WTC11 (cell line): ENCODE data around the gene MIP. TPM values are rescaled to one million over a fixed set of nuclear protein-coding genes. Genes with fewer than 3 reads are reported as not detected.

Experiments
- ATAC-seq: fragments of 200-7000 bp; cut with Tn5 transposase; 2 replicates; pipeline ENCODE4 v1.10.0; 2021; ENCODE audit warnings: mild to moderate bottlenecking, moderate library complexity
- CTCF ChIA-PET: fragments of 300-600 bp; sonication (Branson Sonifier 250); formaldehyde crosslinking; loops from one replicate; lab custom pipeline; 2021; ENCODE audit warnings: antibody characterized with exemption; lab: Charles Lee
- POLR2A ChIA-PET: fragments of 350-600 bp; sonication (Branson Sonifier 250); formaldehyde crosslinking; loops from one replicate; lab custom pipeline; 2021; ENCODE audit warnings: antibody characterized with exemption; lab: Charles Lee
- DNase-seq: peaks from one replicate; pipeline ENCODE4 v3.0.0; 2021; ENCODE audit warnings: low spot score
- H3K27ac Mint-ChIP-seq: 2 replicates; pipeline ENCODE4 v1.8.0; 2021; ENCODE audit warnings: mixed read lengths
- H3K27me3 Mint-ChIP-seq: 2 replicates; pipeline ENCODE4 v1.8.0; 2021; ENCODE audit warnings: low read depth, mild to moderate bottlenecking, moderate library complexity, mixed read lengths
- H3K36me3 Mint-ChIP-seq: 2 replicates; pipeline ENCODE4 v1.8.0; 2021; ENCODE audit warnings: mixed read lengths
- H3K4me1 Mint-ChIP-seq: 2 replicates; pipeline ENCODE4 v1.8.0; 2022; ENCODE audit warnings: mixed read lengths
- H3K4me3 Mint-ChIP-seq: 2 replicates; pipeline ENCODE4 v1.8.0; 2021; ENCODE audit warnings: mild to moderate bottlenecking, moderate library complexity, mixed read lengths
- H3K9me3 Mint-ChIP-seq: 2 replicates; pipeline ENCODE4 v1.8.0; 2021; ENCODE audit warnings: mixed read lengths
- JUN ChIP-seq: sonication (generic); formaldehyde crosslinking; IDR thresholded peaks from 2 replicates; pipeline ENCODE4 v1.8.0; 2023; ENCODE audit warnings: mild to moderate bottlenecking, missing genetic modification reagents
- KAT7 ChIP-seq: sonication (generic); formaldehyde crosslinking; IDR thresholded peaks from 2 replicates; pipeline ENCODE4 v1.8.1; 2023; ENCODE audit warnings: missing genetic modification reagents, mild to moderate bottlenecking, borderline replicate concordance
- NFATC4 ChIP-seq: fragments of 250-450 bp; sonication (Bioruptor Pico); IDR thresholded peaks from 2 replicates; pipeline ENCODE4 v1.9.0; 2021; ENCODE audit warnings: mild to moderate bottlenecking
- NFYB ChIP-seq: sonication (generic); formaldehyde crosslinking; conservative IDR thresholded peaks from 2 replicates; pipeline ENCODE4 v1.8.0; 2022; ENCODE audit warnings: low read depth, missing genetic modification reagents
- NR1H2 ChIP-seq: sonication (generic); formaldehyde crosslinking; IDR thresholded peaks from 2 replicates; pipeline ENCODE4 v1.9.0; 2021; ENCODE audit warnings: mild to moderate bottlenecking, moderate library complexity, missing genetic modification reagents
- NR3C1 ChIP-seq: sonication (generic); formaldehyde crosslinking; conservative IDR thresholded peaks from 2 replicates; pipeline ENCODE4 v1.8.1; 2023; ENCODE audit warnings: low read depth, mild to moderate bottlenecking, missing genetic modification reagents
- RELA ChIP-seq: sonication (generic); formaldehyde crosslinking; IDR thresholded peaks from 2 replicates; pipeline ENCODE4 v1.8.1; 2022; ENCODE audit warnings: missing genetic modification reagents, mild to moderate bottlenecking, borderline replicate concordance
- RORB ChIP-seq: fragments of 250-450 bp; sonication (Bioruptor Pico); IDR thresholded peaks from 2 replicates; pipeline ENCODE4 v1.9.0; 2021; ENCODE audit warnings: mild to moderate bottlenecking
- TCF7 ChIP-seq: sonication (generic); formaldehyde crosslinking; IDR thresholded peaks from 2 replicates; pipeline ENCODE4 v1.8.0; 2022; ENCODE audit warnings: mild to moderate bottlenecking, low read depth, missing genetic modification reagents, moderate library complexity
- TEAD1 ChIP-seq: sonication (generic); formaldehyde crosslinking; IDR thresholded peaks from 2 replicates; pipeline ENCODE4 v1.8.0; 2022; ENCODE audit warnings: mild to moderate bottlenecking, missing genetic modification reagents
- ZNF138 ChIP-seq: sonication (generic); formaldehyde crosslinking; conservative IDR thresholded peaks from 2 replicates; pipeline ENCODE4 v1.8.1; 2022; ENCODE audit warnings: mild to moderate bottlenecking, moderate library complexity, missing genetic modification reagents
- total RNA-seq: library from RNA; stranded (reverse); gene quantifications from 3 replicates; pipeline ENCODE4 v1.2.3, GENCODE V29; 2021
- TF ChIP-seq, protein P1 (sequence below): sonication (generic); formaldehyde crosslinking; IDR thresholded peaks from 2 replicates; pipeline ENCODE4 v1.8.1; 2023; ENCODE audit warnings: mild to moderate bottlenecking, missing genetic modification reagents, borderline replicate concordance
- TF ChIP-seq, protein P2 (sequence below): fragments of 250-450 bp; sonication (Bioruptor Pico); IDR thresholded peaks from 2 replicates; pipeline ENCODE4 v1.9.0; 2021; ENCODE audit warnings: mild to moderate bottlenecking, borderline replicate concordance
- TF ChIP-seq, protein P3 (sequence below): sonication (generic); formaldehyde crosslinking; IDR thresholded peaks from 2 replicates; pipeline ENCODE4 v1.8.1; 2023; ENCODE audit warnings: mild to moderate bottlenecking, moderate library complexity, missing genetic modification reagents
- TF ChIP-seq, protein P4 (sequence below): fragments of 200-600 bp; IDR thresholded peaks from 2 replicates; pipeline ENCODE4 v1.8.0; 2022; ENCODE audit warnings: antibody characterized with exemption
- TF ChIP-seq, protein P5 (sequence below): sonication (generic); formaldehyde crosslinking; IDR thresholded peaks from 2 replicates; pipeline ENCODE4 v1.8.0; 2022; ENCODE audit warnings: missing genetic modification reagents
- TF ChIP-seq, protein P6 (sequence below): sonication (generic); formaldehyde crosslinking; conservative IDR thresholded peaks from 2 replicates; pipeline ENCODE4 v1.8.1; 2023; ENCODE audit warnings: mild to moderate bottlenecking, low read depth, missing genetic modification reagents, moderate library complexity
- TF ChIP-seq, protein P7 (sequence below): sonication (generic); formaldehyde crosslinking; conservative IDR thresholded peaks from 2 replicates; pipeline ENCODE4 v1.8.1; 2022; ENCODE audit warnings: mild to moderate bottlenecking, missing genetic modification reagents

MIP gene
- total RNA-seq, 1 experiment from 2014 or later = not detected

DNA sequence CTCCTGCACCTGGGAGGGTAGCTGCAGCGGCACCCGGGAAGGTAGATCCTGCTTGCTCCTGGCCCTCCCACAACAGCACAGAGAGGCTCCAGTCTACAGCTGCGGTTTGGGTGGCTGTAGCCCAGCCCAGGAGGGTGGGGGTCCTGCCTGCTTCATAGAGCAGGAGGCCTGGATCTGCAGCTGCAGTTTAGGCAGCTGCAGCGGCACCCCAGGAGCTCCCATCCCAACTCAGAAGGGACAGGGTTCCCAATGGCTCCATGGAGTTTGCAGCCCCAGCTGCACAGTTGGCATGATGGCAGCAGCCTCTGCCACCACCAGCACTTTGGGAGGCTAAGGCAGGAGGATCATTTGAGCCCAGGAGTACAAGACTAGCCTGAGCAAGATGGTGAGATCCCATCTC is 43.7 kb downstream of the MIP start:
- Mint-ChIP-seq H3K27ac (no peak overlapping the region), H3K4me3 (no peak overlapping the region), H3K36me3 (no peaks in the 10 kb centered on the region), H3K4me1 (no peaks in the 10 kb centered on the region), H3K27me3 (no peaks in the 10 kb centered on the region), H3K9me3 (no peaks in the 10 kb centered on the region)
- ChIA-PET CTCF (interaction anchor here (4.5 kb wide), 1 partner anchor 53 kb away, joined by 15 read pairs; no protein-coding TSS in a partner anchor), POLR2A (interaction anchor here (0.6 kb wide), 1 partner anchor 163 kb away, joined by 3 read pairs; no protein-coding TSS in a partner anchor)
- ATAC-seq = no peak
- no peak for DNase-seq
- TF ChIP-seq, protein P1, sequence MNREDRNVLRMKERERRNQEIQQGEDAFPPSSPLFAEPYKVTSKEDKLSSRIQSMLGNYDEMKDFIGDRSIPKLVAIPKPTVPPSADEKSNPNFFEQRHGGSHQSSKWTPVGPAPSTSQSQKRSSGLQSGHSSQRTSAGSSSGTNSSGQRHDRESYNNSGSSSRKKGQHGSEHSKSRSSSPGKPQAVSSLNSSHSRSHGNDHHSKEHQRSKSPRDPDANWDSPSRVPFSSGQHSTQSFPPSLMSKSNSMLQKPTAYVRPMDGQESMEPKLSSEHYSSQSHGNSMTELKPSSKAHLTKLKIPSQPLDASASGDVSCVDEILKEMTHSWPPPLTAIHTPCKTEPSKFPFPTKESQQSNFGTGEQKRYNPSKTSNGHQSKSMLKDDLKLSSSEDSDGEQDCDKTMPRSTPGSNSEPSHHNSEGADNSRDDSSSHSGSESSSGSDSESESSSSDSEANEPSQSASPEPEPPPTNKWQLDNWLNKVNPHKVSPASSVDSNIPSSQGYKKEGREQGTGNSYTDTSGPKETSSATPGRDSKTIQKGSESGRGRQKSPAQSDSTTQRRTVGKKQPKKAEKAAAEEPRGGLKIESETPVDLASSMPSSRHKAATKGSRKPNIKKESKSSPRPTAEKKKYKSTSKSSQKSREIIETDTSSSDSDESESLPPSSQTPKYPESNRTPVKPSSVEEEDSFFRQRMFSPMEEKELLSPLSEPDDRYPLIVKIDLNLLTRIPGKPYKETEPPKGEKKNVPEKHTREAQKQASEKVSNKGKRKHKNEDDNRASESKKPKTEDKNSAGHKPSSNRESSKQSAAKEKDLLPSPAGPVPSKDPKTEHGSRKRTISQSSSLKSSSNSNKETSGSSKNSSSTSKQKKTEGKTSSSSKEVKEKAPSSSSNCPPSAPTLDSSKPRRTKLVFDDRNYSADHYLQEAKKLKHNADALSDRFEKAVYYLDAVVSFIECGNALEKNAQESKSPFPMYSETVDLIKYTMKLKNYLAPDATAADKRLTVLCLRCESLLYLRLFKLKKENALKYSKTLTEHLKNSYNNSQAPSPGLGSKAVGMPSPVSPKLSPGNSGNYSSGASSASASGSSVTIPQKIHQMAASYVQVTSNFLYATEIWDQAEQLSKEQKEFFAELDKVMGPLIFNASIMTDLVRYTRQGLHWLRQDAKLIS (CRISPR knock-in tag) = no peak
- TF ChIP-seq, protein P2, sequence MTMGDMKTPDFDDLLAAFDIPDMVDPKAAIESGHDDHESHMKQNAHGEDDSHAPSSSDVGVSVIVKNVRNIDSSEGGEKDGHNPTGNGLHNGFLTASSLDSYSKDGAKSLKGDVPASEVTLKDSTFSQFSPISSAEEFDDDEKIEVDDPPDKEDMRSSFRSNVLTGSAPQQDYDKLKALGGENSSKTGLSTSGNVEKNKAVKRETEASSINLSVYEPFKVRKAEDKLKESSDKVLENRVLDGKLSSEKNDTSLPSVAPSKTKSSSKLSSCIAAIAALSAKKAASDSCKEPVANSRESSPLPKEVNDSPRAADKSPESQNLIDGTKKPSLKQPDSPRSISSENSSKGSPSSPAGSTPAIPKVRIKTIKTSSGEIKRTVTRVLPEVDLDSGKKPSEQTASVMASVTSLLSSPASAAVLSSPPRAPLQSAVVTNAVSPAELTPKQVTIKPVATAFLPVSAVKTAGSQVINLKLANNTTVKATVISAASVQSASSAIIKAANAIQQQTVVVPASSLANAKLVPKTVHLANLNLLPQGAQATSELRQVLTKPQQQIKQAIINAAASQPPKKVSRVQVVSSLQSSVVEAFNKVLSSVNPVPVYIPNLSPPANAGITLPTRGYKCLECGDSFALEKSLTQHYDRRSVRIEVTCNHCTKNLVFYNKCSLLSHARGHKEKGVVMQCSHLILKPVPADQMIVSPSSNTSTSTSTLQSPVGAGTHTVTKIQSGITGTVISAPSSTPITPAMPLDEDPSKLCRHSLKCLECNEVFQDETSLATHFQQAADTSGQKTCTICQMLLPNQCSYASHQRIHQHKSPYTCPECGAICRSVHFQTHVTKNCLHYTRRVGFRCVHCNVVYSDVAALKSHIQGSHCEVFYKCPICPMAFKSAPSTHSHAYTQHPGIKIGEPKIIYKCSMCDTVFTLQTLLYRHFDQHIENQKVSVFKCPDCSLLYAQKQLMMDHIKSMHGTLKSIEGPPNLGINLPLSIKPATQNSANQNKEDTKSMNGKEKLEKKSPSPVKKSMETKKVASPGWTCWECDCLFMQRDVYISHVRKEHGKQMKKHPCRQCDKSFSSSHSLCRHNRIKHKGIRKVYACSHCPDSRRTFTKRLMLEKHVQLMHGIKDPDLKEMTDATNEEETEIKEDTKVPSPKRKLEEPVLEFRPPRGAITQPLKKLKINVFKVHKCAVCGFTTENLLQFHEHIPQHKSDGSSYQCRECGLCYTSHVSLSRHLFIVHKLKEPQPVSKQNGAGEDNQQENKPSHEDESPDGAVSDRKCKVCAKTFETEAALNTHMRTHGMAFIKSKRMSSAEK (CRISPR knock-in tag) = no peak
- TF ChIP-seq JUN (CRISPR knock-in tag) = no peak
- TF ChIP-seq, protein P3, sequence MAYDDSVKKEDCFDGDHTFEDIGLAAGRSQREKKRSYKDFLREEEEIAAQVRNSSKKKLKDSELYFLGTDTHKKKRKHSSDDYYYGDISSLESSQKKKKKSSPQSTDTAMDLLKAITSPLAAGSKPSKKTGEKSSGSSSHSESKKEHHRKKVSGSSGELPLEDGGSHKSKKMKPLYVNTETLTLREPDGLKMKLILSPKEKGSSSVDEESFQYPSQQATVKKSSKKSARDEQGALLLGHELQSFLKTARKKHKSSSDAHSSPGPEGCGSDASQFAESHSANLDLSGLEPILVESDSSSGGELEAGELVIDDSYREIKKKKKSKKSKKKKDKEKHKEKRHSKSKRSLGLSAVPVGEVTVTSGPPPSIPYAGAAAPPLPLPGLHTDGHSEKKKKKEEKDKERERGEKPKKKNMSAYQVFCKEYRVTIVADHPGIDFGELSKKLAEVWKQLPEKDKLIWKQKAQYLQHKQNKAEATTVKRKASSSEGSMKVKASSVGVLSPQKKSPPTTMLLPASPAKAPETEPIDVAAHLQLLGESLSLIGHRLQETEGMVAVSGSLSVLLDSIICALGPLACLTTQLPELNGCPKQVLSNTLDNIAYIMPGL (CRISPR knock-in tag) = no peak
- TF ChIP-seq ZNF138 = no peak
- TF ChIP-seq TEAD1 (CRISPR knock-in tag) = no peak
- TF ChIP-seq, protein P4, sequence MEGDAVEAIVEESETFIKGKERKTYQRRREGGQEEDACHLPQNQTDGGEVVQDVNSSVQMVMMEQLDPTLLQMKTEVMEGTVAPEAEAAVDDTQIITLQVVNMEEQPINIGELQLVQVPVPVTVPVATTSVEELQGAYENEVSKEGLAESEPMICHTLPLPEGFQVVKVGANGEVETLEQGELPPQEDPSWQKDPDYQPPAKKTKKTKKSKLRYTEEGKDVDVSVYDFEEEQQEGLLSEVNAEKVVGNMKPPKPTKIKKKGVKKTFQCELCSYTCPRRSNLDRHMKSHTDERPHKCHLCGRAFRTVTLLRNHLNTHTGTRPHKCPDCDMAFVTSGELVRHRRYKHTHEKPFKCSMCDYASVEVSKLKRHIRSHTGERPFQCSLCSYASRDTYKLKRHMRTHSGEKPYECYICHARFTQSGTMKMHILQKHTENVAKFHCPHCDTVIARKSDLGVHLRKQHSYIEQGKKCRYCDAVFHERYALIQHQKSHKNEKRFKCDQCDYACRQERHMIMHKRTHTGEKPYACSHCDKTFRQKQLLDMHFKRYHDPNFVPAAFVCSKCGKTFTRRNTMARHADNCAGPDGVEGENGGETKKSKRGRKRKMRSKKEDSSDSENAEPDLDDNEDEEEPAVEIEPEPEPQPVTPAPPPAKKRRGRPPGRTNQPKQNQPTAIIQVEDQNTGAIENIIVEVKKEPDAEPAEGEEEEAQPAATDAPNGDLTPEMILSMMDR = no peak
- no peak for TF ChIP-seq TCF7 (CRISPR knock-in tag)
- no peak for TF ChIP-seq NFYB (CRISPR knock-in tag)
- TF ChIP-seq KAT7 (CRISPR knock-in tag) = no peak
- TF ChIP-seq, protein P5, sequence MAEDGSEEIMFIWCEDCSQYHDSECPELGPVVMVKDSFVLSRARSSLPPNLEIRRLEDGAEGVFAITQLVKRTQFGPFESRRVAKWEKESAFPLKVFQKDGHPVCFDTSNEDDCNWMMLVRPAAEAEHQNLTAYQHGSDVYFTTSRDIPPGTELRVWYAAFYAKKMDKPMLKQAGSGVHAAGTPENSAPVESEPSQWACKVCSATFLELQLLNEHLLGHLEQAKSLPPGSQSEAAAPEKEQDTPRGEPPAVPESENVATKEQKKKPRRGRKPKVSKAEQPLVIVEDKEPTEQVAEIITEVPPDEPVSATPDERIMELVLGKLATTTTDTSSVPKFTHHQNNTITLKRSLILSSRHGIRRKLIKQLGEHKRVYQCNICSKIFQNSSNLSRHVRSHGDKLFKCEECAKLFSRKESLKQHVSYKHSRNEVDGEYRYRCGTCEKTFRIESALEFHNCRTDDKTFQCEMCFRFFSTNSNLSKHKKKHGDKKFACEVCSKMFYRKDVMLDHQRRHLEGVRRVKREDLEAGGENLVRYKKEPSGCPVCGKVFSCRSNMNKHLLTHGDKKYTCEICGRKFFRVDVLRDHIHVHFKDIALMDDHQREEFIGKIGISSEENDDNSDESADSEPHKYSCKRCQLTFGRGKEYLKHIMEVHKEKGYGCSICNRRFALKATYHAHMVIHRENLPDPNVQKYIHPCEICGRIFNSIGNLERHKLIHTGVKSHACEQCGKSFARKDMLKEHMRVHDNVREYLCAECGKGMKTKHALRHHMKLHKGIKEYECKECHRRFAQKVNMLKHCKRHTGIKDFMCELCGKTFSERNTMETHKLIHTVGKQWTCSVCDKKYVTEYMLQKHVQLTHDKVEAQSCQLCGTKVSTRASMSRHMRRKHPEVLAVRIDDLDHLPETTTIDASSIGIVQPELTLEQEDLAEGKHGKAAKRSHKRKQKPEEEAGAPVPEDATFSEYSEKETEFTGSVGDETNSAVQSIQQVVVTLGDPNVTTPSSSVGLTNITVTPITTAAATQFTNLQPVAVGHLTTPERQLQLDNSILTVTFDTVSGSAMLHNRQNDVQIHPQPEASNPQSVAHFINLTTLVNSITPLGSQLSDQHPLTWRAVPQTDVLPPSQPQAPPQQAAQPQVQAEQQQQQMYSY (CRISPR knock-in tag) = no peak
- TF ChIP-seq RELA = no peak
- no peak for TF ChIP-seq NR3C1
- TF ChIP-seq RORB (CRISPR knock-in tag) = no peak
- TF ChIP-seq NR1H2 (CRISPR knock-in tag) = no peak
- TF ChIP-seq, protein P6, sequence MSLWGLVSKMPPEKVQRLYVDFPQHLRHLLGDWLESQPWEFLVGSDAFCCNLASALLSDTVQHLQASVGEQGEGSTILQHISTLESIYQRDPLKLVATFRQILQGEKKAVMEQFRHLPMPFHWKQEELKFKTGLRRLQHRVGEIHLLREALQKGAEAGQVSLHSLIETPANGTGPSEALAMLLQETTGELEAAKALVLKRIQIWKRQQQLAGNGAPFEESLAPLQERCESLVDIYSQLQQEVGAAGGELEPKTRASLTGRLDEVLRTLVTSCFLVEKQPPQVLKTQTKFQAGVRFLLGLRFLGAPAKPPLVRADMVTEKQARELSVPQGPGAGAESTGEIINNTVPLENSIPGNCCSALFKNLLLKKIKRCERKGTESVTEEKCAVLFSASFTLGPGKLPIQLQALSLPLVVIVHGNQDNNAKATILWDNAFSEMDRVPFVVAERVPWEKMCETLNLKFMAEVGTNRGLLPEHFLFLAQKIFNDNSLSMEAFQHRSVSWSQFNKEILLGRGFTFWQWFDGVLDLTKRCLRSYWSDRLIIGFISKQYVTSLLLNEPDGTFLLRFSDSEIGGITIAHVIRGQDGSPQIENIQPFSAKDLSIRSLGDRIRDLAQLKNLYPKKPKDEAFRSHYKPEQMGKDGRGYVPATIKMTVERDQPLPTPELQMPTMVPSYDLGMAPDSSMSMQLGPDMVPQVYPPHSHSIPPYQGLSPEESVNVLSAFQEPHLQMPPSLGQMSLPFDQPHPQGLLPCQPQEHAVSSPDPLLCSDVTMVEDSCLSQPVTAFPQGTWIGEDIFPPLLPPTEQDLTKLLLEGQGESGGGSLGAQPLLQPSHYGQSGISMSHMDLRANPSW (CRISPR knock-in tag) = no peak
- TF ChIP-seq, protein P7, sequence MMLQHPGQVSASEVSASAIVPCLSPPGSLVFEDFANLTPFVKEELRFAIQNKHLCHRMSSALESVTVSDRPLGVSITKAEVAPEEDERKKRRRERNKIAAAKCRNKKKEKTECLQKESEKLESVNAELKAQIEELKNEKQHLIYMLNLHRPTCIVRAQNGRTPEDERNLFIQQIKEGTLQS (CRISPR knock-in tag) = no peak
- TF ChIP-seq NFATC4 (CRISPR knock-in tag) = no peak
- TF ChIP-seq, all 79 proteins: peak for 0
